ENCODE data around the gene HSPG2. TPM values are rescaled to one million over a fixed set of nuclear protein-coding genes. Genes with fewer than 3 reads are reported as not detected.

HSPG2 gene
- total and polyA plus RNA-seq, 2 donors (not counting 1 experiment from before 2014, with no cell fraction given) = 2.0 to 4.5 TPM

GRCh38 chr1:21861602-21862429 is 75.3 kb downstream of the HSPG2 start:
- ATAC-seq (ENCODE audit: low read depth) = no peak
- intact Hi-C loops (cut with micrococcal nuclease) = no loop called here
- Mint-ChIP-seq H3K4me3 (no peak overlapping the region), H3K4me1 (peaks cover 17% of the 10 kb centered on the region), H3K27ac (no peak overlapping the region), H3K27me3 (no peaks in the 10 kb centered on the region), H3K9me3 (ENCODE audit: insufficient read depth) (no peaks in the 10 kb centered on the region)
- Histone ChIP-seq H3K4me3 (ENCODE audit: control extremely low read depth in 1 of 5, extremely low read depth in 1 of 5, insufficient read depth in 1 of 5, low read depth in 2 of 5, low read length in 4 of 5) (no peak overlapping the region), H3K36me3 (replicated peaks in 1 of 2; ENCODE audit: control extremely low read depth in 1 of 2, control insufficient read depth in 1 of 2, extremely low read depth in 1 of 2, insufficient read depth in 2 of 2, low read length in 1 of 2) (no peaks in the 10 kb centered on the region), H3K27ac (ENCODE audit: low read length in 2 of 2) (no peak overlapping the region), H4K20me1 (ENCODE audit: control insufficient read depth, insufficient read depth, low read length, poor library complexity, severe bottlenecking) (no peaks in the 10 kb centered on the region), H3K4me1 (ENCODE audit: control insufficient read depth in 2 of 2, insufficient read depth in 2 of 2, low read length in 2 of 2) (peaks cover 16 to 18% of the 10 kb centered on the region in 2 donors), H2AFZ (ENCODE audit: insufficient read depth, low read depth, low read length, poor library complexity, severe bottlenecking) (no peak overlapping the region), H3K9me3 (ENCODE audit: control extremely low read depth in 1 of 3, control insufficient read depth in 2 of 3, insufficient read depth in 1 of 3, low read length in 2 of 3) (peaks cover 0 to 14% (median 4%) of the 10 kb centered on the region in 3 donors), H3K4me2 (replicated peaks; ENCODE audit: low read depth, low read length, poor library complexity, severe bottlenecking) (no peak overlapping the region), H3K27me3 (replicated peaks in 1 of 4; ENCODE audit: control extremely low read depth in 1 of 4, control insufficient read depth in 3 of 4, insufficient read depth in 4 of 4, low read length in 3 of 4) (no peaks in the 10 kb centered on the region), H3K79me2 (ENCODE audit: control insufficient read depth, insufficient read depth, low read length) (no peaks in the 10 kb centered on the region), H3K9ac (ENCODE audit: low read length) (no peak overlapping the region)
- WGBS (ENCODE audit: insufficient coverage) = 98% methylated on average over 12 of the region's 19 CpGs
- ChIA-PET POLR2A (no interaction called here), CTCF (interaction anchor here (0.7 kb wide), 1 partner anchor 347 kb away, joined by 3 read pairs; no protein-coding TSS in a partner anchor)
- TF ChIP-seq EZH2 (IDR thresholded peaks at IDR 0.05; ENCODE audit: borderline replicate concordance, insufficient read depth, low read depth, low read length, poor library complexity, severe bottlenecking) = no peak
- TF ChIP-seq, protein P1, sequence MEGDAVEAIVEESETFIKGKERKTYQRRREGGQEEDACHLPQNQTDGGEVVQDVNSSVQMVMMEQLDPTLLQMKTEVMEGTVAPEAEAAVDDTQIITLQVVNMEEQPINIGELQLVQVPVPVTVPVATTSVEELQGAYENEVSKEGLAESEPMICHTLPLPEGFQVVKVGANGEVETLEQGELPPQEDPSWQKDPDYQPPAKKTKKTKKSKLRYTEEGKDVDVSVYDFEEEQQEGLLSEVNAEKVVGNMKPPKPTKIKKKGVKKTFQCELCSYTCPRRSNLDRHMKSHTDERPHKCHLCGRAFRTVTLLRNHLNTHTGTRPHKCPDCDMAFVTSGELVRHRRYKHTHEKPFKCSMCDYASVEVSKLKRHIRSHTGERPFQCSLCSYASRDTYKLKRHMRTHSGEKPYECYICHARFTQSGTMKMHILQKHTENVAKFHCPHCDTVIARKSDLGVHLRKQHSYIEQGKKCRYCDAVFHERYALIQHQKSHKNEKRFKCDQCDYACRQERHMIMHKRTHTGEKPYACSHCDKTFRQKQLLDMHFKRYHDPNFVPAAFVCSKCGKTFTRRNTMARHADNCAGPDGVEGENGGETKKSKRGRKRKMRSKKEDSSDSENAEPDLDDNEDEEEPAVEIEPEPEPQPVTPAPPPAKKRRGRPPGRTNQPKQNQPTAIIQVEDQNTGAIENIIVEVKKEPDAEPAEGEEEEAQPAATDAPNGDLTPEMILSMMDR (IDR thresholded peaks at IDR 0.05) = no peak
- no peak for DNase-seq

GRCh38 chr1:21860971-21861370 is 76.1 kb downstream of the HSPG2 start:
- Histone ChIP-seq H3K79me2 (ENCODE audit: control insufficient read depth, insufficient read depth, low read length) (no peaks in the 10 kb centered on the region), H3K27ac (ENCODE audit: low read length in 2 of 2) (no peak overlapping the region), H3K4me2 (replicated peaks; ENCODE audit: low read depth, low read length, poor library complexity, severe bottlenecking) (no peak overlapping the region), H3K36me3 (replicated peaks in 1 of 2; ENCODE audit: control extremely low read depth in 1 of 2, control insufficient read depth in 1 of 2, extremely low read depth in 1 of 2, insufficient read depth in 2 of 2, low read length in 1 of 2) (no peaks in the 10 kb centered on the region), H3K9ac (ENCODE audit: low read length) (no peak overlapping the region), H3K27me3 (replicated peaks in 1 of 4; ENCODE audit: control extremely low read depth in 1 of 4, control insufficient read depth in 3 of 4, insufficient read depth in 4 of 4, low read length in 3 of 4) (no peaks in the 10 kb centered on the region), H2AFZ (ENCODE audit: insufficient read depth, low read depth, low read length, poor library complexity, severe bottlenecking) (no peak overlapping the region), H4K20me1 (ENCODE audit: control insufficient read depth, insufficient read depth, low read length, poor library complexity, severe bottlenecking) (no peaks in the 10 kb centered on the region), H3K9me3 (ENCODE audit: control extremely low read depth in 1 of 3, control insufficient read depth in 2 of 3, insufficient read depth in 1 of 3, low read length in 2 of 3) (peaks cover 0 to 14% (median 4%) of the 10 kb centered on the region in 3 donors), H3K4me1 (ENCODE audit: control insufficient read depth in 2 of 2, insufficient read depth in 2 of 2, low read length in 2 of 2) (peaks cover 7 to 10% of the 10 kb centered on the region in 2 donors), H3K4me3 (ENCODE audit: control extremely low read depth in 1 of 5, extremely low read depth in 1 of 5, insufficient read depth in 1 of 5, low read depth in 2 of 5, low read length in 4 of 5) (no peak overlapping the region)
- 88% methylated on average over 1 of the region's 3 CpGs for WGBS (ENCODE audit: insufficient coverage)
- no peaks in the 10 kb centered on the region for H3K9me3 Mint-ChIP-seq (ENCODE audit: insufficient read depth)
- DNase-seq = no peak
- no peak overlapping the region for H3K27ac Mint-ChIP-seq
- no peak overlapping the region for H3K4me3 Mint-ChIP-seq
- intact Hi-C loops (cut with micrococcal nuclease) = no loop called here
- no peaks in the 10 kb centered on the region for H3K27me3 Mint-ChIP-seq
- ATAC-seq (ENCODE audit: low read depth) = no peak
- H3K4me1 Mint-ChIP-seq = peaks cover 9% of the 10 kb centered on the region
- TF ChIP-seq, protein P1 (IDR thresholded peaks at IDR 0.05) = no peak
- TF ChIP-seq EZH2 (IDR thresholded peaks at IDR 0.05; ENCODE audit: borderline replicate concordance, insufficient read depth, low read depth, low read length, poor library complexity, severe bottlenecking) = no peak
- CTCF ChIA-PET = no interaction called here
- POLR2A ChIA-PET = no interaction called here

Measured in B cell (primary cell).